Muscle of arm (tissue), 12 donors: Measurements from ENCODE around the gene SFXN5. TPM values are rescaled to one million over a fixed set of nuclear protein-coding genes. Genes with fewer than 3 reads are reported as not detected.

Source experiments
- DNase-seq: peaks from one replicate; pipeline ENCODE4 v3.0.0-alpha.2; 2013
- polyA plus RNA-seq, 12 donors: library from polyadenylated mRNA; unstranded; fragments of 120-200 nt; gene quantifications; one replicate each; pipeline ENCODE4 v1.2.1, GENCODE V29; 2013; ENCODE audit not compliant: insufficient read length in 12 of 12

SFXN5 gene
- polyA plus RNA-seq, 12 donors: 4.9 to 10.6 (median 6.7) TPM; not detected in 1

DNA sequence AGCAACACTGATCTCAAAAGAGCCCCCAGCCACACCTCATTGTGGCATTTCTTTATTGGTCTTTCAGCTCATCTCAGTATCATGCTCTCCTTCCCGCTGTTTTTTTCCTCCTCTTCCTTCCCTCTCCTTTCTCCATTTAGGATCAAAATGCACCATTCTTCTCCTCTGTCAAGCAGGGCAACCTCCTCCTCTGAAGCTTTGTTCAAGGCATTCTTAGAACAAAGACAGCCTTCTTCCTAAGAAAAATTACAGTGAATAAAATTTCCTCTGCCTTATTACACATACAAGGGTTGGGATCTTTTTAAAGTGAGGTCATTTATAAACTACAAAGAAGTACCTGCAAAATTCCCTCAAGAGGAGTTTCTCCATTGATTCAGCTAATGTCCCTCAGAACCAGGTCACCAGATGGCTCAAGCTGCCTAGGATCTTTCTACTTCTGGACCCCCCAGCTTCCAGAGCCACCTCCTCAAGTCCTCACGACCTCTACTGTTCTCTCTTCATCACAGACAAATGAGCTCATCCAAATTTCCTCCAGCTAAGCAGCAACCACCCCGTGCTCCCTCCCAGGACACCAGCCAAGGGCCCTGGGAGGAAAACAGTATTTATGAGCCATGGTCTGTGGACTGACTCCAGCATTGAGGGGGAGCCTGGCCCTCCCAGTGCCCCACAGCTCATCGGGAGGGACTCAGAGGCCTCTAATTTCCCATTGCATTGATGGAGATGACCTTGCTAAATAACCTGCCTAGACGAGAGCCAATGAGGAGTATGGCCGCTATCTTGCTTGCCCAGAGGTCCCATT lies 18.0 kb downstream of the SFXN5 start:
- no peak for DNase-seq

DNA sequence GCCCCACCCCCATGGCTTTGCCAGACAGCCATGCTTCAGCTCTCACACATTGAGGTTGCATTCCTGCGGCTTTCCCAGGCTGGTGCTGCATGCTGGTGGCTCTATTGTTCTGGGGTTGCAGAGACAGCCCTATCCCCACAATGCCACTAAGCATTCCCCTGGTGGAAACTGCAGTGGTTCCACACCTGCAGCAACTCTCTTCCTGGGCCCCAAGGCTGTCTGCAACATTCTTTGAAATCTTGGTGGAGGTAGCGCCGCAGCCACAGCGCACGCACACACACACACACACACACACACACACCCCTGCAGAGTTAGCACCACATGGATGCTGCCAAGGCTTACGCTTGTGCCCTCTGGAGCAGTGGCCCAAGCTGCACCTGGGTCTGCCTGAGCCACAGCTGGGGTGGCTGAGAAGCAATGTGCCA lies 21.4 kb downstream of the SFXN5 start:
- DNase-seq: no peak

DNA sequence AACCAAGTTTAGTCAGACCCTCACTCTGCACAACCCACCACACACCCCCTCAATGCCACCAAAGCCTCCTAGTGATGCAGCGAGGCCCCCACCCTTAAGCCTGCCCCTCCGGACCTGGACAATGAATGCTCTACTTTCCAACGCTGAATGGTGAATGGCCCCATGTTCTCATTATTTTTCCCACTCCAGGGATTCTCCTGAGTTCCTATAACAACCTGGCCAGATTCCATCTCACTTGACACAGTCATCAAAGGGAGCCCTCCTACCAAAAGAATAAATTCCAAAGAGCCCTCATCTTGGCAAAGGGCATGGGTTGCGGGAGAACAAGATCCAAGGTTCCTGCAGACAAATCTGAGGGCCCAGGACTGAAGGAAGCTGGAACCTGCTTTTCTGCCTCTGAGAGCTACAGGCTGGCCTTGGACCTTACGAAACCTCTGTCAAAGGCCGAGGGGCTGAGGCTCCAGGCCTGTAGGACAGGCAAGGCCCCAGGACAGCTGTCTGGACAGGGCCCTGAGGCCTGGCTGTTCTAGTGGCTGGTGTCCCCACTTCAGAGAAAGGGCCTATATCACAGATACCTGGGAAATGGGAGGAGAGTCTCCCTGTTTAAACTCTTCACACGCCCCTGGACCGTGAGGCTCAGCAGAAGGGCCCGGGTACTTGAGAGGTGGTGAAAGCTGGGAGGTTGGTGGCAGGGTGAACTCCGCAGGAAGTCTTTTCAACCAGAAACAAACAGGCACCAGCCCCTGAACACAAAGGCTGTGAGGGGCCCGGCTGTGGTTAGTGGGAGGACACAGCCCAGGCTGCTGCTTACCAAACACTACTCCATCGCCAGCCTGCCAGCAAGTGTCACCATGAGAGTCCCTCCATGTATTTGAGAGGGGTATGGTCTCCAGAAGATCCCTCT lies 27.3 kb downstream of the SFXN5 start:
- DNase-seq: no peak

DNA sequence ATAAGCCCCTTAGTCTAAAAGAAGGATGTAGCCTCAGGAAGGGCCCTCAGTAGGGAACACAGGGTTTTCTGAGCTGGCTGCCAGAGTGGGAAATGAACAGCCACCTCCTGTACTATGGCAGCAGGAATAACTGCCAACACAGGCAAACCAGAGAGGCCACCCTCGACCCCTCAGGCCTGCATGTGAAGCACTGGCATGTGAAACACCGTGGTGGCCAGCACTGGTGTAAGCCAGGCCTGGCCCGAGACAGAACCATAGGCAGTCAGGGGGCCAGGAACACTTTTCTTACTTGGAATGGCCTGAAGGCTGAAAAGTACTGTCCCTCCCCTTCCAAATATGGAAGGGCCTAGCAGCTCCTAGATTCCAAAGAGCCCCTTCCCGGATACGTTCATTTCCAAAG lies 28.2 kb downstream of the SFXN5 start:
- DNase-seq: no peak

DNA sequence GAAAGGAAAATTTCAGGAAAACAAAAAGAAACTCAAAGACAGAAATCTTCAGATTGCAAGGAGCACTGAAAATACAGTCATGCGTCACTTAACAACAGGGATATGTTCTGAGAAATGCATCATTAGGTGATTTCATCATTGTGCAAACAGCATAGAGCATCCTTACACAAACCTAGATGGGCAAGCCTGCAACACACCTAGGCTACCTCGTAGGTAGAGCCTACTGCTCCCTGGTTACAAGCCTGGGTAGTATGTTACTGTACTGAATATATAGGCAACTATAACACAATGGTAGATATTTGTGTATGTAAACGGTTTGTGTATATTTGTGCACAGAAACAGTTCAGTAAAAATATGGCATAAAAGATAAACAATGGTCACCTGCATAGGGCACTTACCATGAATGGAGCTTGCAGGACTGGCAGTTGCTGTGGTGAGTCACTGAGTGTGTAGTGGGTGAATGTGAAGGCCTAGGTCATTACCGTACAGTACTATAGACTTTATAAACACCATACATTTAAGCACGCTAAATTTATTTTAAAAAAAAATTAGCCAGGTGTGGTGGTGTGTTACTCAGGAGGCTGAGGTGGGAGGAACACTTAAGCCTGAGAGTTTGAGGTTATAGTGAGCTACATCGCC lies 33.4 kb downstream of the SFXN5 start:
- no peak for DNase-seq

DNA sequence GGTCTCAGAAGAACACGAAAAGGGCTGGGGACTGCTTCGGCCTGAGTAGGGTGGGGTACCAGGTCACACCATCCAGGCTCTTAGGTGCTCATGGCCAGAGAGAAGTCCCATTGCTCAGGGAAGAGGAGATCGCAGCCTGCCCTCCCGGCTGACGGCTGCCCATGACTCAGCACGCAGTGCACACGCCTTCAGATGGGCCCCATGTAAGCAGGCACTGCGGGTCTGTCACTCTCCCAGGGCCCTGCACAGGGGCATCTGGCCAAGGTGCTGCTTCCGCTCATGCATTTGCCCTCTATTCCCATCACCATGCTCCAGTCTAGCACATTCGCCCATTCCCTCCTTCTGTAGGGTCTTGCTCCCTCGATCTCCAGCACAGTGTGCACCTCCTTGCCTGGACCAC lies 34.7 kb downstream of the SFXN5 start:
- no peak for DNase-seq

DNA sequence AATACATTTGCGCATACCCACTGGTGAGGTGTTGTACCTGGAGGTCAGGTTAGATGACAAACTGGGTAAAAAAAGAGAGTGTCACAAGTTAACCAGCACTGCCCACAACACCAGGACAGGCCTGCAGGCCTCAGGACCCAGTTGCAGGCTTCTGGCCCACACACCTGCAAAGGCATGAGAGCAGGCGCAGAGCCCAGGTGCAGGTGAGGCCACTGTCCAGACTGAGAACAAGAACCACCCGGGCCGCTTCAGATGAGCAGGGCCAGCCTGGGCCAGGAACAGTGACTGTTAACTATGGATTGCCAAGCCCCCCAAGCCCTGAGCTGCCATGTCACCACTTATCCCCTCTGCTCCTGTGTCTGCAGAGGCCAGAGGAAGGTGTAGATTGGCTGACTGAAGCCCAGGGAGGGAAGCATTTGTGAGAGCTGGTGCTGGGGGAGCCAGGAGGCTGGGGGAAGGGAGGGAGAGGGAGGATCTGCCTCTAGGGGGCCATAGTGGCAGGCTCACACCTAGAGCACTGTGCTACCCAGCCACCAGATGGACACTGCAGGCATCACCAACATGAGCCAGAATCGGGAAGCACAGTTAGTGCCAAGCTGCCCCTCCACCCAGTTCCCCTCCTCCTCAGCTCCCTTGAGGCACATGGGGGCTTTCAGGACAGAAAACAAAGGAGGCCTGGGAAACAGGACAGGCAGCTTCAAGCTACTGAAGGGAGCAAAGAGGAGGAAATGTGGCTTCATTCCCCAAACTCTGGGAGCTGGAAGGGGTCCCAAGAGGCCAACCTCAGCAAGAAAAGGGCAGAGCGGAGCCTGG lies 35.4 kb downstream of the SFXN5 start:
- no peak for DNase-seq

DNA sequence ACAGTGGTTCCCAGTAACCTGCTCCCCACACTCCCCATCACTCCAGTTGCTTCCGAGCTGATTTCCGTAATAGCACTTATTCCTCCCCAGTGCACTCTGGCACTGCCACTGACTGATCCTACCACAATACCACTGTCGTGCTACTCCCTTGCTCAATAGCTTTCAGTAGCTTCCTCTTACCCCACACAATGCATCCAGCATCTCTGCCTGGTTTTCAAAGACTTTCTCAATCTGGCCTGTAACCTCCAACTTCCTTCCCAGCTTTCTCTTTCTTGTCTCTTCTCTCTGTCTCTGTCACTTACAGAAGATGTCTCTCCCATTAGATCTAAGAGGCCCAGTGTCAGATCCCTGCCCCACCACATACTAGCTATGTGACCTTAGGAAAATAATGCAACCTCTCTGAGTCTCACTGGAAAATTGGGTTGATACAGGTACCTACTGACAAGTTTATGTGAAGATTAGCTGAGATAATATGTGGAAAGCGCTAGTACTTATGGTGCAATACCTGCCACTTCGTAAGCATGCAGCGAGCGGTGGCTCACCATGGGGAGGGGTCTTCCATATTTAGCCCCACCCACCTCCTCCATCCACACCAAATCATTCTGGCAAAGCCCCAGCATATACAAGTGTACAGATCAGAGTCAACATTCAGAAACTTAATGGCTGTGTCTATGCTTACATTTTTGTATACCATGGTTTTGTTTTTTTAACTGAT lies 36.7 kb downstream of the SFXN5 start:
- DNase-seq: no peak

DNA sequence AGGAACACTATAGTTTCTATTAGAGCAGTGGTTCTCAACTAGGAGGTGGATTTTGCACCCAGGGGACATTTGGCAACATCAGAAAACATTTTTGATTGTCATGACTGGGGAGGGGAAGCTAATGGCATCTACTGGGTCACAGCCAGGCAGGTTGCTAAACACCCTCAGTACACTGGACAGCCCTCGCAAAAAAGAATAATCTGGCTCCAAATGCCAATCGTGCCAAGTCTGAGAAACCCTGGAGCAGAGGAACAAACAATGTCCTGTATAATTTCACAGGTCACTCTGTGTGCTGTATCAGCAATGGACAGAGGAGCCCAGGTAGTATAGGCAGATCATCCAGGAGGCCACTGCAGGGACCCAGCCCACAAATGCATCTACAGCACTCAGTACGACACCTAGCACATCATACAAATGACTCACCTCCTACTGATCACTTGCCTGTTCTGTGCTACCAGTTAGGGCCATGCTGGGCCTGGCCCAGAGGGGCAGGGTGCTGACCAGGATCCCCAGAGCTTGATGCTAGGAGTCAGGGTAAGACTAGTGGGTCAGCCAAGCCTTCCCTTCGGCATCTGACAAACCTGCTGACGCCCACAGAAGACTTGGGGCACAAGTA lies 37.6 kb downstream of the SFXN5 start:
- DNase-seq: no peak

DNA sequence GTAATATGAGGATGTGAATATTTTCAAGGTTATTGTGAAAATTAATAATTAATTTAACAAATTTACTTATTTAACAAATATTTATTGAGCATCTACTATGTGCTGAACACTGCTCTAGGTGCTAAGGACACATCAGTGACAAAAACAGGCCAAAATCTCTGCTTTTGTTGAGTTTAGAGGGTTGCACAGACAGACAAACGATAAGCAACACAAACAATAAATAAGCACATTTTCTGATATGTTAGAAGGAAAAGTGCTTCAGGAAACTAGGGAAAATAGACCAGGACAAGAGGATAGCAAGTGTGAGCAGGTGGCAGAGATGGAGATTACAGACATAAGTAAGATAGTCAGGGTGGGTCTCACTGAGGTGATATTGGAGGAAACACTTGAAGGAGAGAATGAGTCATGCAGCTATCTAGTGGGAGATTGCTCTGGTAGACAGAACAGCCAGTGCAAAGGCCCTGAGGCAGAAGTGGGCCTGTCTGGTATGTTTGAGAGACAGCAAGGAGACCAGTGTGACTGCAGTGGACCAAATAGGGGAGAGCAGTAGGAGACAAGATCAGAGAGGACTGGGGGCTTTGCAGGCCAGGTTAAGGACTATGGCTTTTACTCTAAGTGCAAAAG lies 38.3 kb downstream of the SFXN5 start:
- no peak for DNase-seq

DNA sequence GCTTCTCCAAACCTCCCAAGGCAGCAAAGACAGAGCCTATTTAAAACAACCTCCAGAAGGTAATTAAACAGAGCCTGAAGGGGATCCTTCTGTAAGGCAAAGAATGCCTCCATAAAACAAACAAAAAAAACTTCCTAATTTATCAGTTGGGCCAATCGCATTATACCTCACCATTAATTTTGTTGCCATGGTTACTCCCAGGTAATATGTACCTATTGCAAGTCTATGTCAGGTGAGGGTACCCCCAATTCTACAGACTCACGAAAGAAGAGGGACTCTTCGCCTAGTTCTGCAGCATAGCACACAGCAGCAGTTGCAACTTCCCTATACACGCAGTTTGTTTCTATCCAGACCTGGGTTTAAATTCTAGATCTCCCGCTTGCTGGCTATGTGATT lies 38.8 kb downstream of the SFXN5 start:
- no peak for DNase-seq

DNA sequence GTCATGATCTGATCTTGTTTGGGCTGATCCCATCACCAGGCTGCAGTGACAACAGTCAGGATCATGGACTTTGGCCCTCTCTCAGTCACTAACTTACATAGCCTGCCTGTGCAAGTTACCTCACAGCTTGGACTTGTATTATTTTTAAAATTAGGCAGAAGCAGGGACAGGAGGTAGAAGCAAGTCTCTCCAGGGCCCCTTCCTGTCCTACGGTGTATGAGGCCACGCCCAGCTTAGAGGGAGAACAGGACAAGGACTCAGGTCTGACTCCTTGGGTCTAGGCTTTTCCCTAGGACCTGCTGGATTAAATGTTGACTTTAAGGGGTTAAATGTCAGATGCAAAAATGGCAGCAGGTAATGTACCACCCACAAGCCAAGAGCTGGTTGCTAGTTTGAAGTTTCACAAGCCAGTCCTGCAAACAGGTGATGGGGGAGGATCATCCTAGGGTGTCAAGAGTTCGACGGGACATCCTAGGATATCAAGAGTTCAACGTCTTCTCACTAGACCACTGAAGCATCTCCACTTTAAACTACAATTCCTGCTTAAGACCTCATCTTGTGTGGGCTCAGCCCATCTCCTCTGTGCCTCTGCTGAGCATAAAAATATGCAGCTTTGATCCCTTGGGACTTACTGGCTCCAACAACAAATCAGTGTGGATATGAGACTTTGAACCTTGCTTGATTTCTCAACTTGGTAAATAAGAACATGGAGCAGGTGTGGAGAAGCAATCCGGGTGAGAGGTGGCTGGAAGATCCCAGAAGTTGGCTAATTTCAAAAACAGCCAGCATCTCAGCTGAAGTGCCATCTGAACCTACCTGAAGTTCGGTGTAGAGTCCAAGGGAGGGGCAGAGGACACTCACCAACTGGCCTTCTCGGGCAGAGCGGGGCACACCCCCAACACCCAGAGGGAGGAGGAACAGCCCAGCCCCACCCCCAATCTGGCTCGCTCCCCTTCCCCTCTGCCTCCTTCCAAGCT lies 39.5 kb downstream of the SFXN5 start:
- no peak for DNase-seq

DNA sequence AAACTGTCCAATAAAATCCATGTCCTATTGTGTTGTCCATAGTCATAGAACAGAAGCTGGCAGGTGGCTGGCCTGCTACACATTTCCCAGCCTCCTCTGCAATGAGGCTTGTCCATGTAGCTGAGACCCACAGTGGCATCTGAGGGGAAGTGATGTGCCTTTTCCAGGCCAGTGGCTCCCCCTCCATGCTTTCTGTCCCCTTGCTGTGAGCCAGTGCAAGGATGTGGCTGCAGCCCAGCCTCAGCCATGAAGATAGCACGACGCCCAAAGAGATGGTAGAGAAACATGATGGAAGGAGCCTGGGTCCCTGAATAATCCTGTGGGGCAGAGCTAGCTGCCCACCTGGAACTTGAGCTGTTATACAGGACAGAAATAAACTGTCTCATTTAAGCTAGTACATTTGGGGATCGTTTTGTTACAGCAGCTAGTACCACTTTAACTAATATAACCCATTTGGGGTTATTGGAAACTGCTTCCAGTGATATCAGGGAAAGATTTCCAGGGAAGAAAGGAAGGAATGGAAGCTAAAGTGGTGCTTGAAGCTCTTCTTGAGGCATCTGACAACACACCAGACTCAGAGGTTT lies 40.3 kb downstream of the SFXN5 start:
- DNase-seq: no peak

DNA sequence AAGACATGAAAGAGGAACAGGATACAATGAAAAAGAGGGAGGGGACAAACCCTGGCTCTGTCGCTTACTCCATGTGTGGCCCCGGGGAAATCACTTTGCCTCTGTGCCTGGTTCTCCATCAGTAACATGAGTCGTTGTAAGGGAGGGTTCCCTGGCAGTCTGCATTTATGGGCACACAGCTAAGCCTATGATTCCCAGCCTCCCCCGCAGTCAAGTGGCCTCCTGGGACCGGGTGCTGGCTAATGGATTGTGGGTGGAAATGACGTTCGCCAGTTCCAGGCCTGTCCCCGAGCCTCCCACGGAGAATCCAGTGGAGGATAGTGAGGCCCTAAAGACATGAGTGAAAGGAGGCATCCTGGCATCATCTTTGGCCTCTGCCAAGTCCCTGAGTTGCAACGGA lies 42.7 kb downstream of the SFXN5 start:
- DNase-seq: no peak

DNA sequence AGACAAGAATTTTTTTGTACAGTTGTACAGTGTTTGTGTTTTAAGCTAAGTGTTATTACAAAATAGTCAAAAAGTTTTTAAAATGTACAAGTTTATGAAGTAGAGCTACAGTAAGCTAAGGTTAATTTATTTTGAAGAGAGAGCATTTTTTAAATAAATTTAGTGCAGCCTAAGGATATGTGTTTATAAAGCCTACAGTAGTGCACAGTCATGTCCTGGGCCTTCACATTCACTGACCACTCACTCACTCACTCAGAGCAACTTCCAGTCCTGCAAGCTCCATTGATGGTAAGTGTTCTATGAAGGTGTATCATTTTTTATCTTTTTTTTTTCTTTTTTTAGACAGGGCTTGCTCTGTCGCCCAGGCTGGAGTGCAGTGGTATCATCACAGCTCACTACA lies 44.2 kb downstream of the SFXN5 start:
- DNase-seq: no peak

DNA sequence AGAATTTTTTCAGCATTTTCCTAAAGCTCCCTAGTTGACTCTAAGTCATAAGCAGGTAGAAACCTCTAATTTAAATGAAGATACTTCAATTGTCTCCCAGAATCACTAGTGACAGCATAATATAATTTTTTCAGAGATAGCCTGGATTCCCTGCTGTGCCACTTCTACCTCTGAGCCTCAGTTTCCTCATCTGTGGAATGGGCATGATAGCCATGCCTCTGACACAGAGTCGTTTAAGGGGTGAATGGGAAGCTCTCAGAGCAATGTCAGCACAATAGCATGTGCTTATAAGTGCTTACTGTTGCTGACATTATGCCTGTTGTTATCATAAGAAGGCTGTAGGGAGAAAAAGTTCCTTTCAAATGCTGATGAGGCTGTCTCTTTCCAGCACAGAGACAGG lies 48.0 kb downstream of the SFXN5 start:
- DNase-seq: no peak

DNA sequence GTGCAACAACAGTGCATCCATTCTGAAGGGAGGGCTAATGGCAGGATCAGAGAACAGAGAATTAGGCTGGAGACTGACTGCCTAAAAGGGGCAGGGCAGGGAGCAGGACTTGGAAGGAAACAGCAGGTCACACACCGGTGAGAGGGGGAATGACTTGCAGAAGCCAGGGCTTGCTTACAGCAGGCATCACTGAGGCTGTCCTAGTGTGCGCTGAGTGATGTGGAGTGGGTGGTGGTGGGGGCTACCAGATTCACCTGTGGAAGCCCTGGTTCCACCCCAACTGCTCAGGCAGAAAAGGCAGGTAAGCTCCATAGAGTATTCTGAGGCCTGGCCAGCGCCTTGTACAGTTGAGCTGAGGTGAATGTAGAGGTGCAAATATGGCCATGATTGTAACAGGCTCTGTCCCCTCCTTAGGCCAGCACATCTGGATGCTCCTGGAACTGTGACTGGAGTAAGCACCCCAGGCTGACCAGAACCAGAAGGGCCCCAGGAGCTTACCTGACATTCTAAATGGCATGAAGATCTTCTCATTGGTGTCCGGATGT lies 49.4 kb downstream of the SFXN5 start:
- DNase-seq: no peak

DNA sequence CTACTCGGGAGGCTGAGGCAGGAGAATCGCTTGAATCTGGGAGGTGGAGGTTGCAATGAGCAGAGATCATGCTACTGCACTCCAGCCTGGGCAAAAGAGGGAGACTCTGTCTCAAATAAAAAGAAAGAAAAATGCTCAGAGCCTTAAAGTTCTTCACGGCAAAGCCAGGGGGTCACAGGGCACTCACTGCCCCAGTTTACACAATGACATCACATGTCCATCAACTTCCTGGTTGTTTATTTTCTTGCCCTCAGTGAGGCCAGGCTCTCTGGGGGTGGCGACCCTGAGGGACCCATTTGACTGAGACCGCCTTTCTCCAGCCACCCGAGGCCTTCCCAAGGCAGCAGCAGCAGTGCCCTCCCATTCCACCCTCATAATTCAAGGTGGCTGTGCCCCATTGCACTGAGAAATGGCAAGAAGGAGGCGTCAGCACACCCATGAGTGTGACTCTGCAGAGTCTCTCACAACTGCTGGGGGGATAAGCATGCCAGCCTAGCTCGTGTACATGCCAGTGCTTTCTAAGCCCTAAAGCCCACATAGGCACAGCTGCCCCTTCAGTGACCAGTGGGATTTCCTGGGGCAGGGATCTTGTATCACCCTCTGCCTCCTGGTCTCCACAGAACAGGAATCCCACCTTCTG lies 50.0 kb downstream of the SFXN5 start:
- DNase-seq: no peak
